Sigmoid colon (tissue), 7 donors: Measurements from ENCODE around the gene IL20RA. TPM values are rescaled to one million over a fixed set of nuclear protein-coding genes. Genes with fewer than 3 reads are reported as not detected.

ENCODE experiments used
- DNase-seq: peaks from one replicate; pipeline ENCODE4 v3.0.0-alpha.2; 2019
- H3K27ac ChIP-seq, 4 donors: fragments of 200-600 bp; sonication (generic); one replicate each; pipeline ENCODE4 v1.5.1; 2016 to 2019; ENCODE audit warnings: mild to moderate bottlenecking in 1 of 4
- H3K27me3 ChIP-seq, 3 donors: fragments of 200-600 bp; sonication (generic); one replicate each; pipeline ENCODE4 v1.5.1; 2019; ENCODE audit warnings: mild to moderate bottlenecking in 1 of 3
- H3K36me3 ChIP-seq, 4 donors: fragments of 200-600 bp; sonication (generic); one replicate each; pipeline ENCODE4 v1.5.1; 2016 to 2019
- H3K4me1 ChIP-seq, 4 donors: fragments of 200-600 bp; sonication (generic); one replicate each; pipeline ENCODE4 v1.5.1; 2017 to 2019
- H3K4me3 ChIP-seq, 4 donors: fragments of 200-600 bp; sonication (generic); one replicate each; pipeline ENCODE4 v1.5.1; 2017 to 2019; ENCODE audit warnings: mild to moderate bottlenecking in 2 of 4, moderate library complexity in 1 of 4
- H3K9me3 ChIP-seq, 4 donors: fragments of 200-600 bp in 3 of 4; sonication (generic) in 3 of 4; one replicate each; pipeline versions ENCODE4 v1.5.1 to v1.6.1; 2013 to 2019
- EP300 ChIP-seq, 4 donors: sonication (generic); formaldehyde crosslinking; IDR thresholded peaks; one replicate each; pipeline ENCODE4 v1.6.1; 2017; ENCODE audit warnings: antibody characterized with exemption in 4 of 4
- POLR2A ChIP-seq, 2 donors: fragments of 450-650 bp; IDR thresholded peaks; one replicate each; pipeline ENCODE4 v1.6.1; 2016; ENCODE audit warnings: antibody characterized with exemption in 2 of 2, mild to moderate bottlenecking in 2 of 2, moderate library complexity in 2 of 2
- POLR2AphosphoS5 ChIP-seq, 4 donors: sonication (generic); formaldehyde crosslinking; IDR thresholded peaks; one replicate each; pipeline ENCODE4 v1.6.1; 2017; ENCODE audit warnings: antibody characterized with exemption in 4 of 4
- WGBS, 2 donors: extraction: QIAGEN DNeasy Blood & Tissue Kit; methylation state at CpG; one replicate each; pipeline ENCODE4 v1.1.7; 2013; 5-methylcytosine and 5-hydroxymethylcytosine counted together
- intact Hi-C: fragments of 100-400 bp; cut with DNase I; formaldehyde crosslinking; loops from one replicate; pipeline ENCODE4 v1.15.1; 2023
- polyA plus RNA-seq, 3 donors: library from polyadenylated mRNA; stranded (reverse); fragments of 200-250 nt; gene quantifications; one replicate each; pipeline ENCODE4 v1.2.3, GENCODE V29; 2013
- total RNA-seq, 4 donors: library from RNA; depleted of rRNA; stranded (reverse); fragments of >200 nt; gene quantifications; one replicate each; pipeline ENCODE4 v1.1.0, GENCODE V29; 2016
- TF ChIP-seq, protein P1 (sequence below), 4 experiments: fragments of 450-650 bp in 3 of 4; fragments of 200-600 bp in 1 of 4; IDR thresholded peaks; one replicate each; pipeline ENCODE4 v1.5.1; 2016 to 2019; ENCODE audit warnings: antibody characterized with exemption in 4 of 4, mild to moderate bottlenecking in 3 of 4, moderate library complexity in 2 of 4
- donor health status: healthy with polysubstance abuse.
- donor health status: Bipolar disorder and iron deficiency.
- donor health status: healthy.

The IL20RA gene
- total and polyA plus RNA-seq, 7 donors = 0.28 to 7.2 (median 1.8) TPM

DNA sequence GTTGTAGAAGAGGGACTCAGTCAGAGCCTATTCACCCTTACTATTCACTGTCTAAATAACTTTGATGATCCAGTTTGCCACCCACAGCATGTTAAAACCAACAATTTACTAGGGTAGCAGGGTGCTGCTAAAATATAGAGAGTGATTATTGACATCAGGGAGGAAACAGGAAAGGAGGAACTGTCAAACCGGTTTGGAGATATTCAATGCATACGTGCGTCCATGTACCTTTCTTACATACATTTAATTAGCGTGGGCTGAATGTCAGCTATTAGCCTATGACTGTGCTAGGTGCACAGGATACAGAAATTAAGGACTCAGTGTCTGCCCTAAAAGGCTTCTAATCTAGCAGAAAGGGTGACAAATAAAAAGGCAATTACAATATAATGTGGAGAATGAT is 57.2 kb downstream of the IL20RA start:
- no peak overlapping the region for H3K27ac ChIP-seq
- H3K4me3 ChIP-seq = no peak overlapping the region
- H3K9me3 ChIP-seq = no peaks in the 10 kb centered on the region
- peaks cover 5 to 32% (median 7%) of the 10 kb centered on the region in 3 donors for H3K27me3 ChIP-seq
- TF ChIP-seq, protein P1, sequence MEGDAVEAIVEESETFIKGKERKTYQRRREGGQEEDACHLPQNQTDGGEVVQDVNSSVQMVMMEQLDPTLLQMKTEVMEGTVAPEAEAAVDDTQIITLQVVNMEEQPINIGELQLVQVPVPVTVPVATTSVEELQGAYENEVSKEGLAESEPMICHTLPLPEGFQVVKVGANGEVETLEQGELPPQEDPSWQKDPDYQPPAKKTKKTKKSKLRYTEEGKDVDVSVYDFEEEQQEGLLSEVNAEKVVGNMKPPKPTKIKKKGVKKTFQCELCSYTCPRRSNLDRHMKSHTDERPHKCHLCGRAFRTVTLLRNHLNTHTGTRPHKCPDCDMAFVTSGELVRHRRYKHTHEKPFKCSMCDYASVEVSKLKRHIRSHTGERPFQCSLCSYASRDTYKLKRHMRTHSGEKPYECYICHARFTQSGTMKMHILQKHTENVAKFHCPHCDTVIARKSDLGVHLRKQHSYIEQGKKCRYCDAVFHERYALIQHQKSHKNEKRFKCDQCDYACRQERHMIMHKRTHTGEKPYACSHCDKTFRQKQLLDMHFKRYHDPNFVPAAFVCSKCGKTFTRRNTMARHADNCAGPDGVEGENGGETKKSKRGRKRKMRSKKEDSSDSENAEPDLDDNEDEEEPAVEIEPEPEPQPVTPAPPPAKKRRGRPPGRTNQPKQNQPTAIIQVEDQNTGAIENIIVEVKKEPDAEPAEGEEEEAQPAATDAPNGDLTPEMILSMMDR (IDR thresholded peaks at IDR 0.05) = no peak
- no peak for TF ChIP-seq POLR2A (IDR thresholded peaks at IDR 0.05)
- TF ChIP-seq EP300 (IDR thresholded peaks at IDR 0.05) = no peak
- TF ChIP-seq POLR2AphosphoS5 (IDR thresholded peaks at IDR 0.05) = no peak
- DNase-seq = no peak
- H3K4me1 ChIP-seq = peaks cover 0 to 13% (median 11%) of the 10 kb centered on the region in 4 donors
- WGBS, 2 donors = 22 to 56% methylated on average over 4 of the region's 4 CpGs
- H3K36me3 ChIP-seq = no peaks in the 10 kb centered on the region
- intact Hi-C loops = no loop called here

DNA sequence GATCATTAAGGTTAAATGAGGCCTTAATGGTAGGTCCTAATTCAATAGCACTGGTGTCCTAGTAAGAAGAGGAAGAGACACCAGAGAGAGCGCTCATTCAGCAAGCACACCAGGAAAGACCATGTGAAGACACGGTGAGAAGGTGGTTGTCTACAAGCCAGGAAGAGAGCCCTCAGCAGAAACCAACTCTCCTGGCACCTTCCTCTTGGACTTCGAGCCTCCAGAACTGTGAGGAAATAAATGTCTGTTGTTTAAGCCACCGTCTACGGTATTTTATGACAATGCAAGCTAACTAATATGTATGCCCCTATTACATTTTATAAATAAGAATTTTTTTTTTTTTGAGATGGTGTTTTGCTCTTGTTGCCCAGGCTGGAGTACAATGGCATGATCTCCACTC is 59.3 kb downstream of the IL20RA start:
- WGBS, 2 donors = 42 to 77% methylated on average over 5 of the region's 5 CpGs
- TF ChIP-seq, protein P1 (IDR thresholded peaks at IDR 0.05) = no peak
- TF ChIP-seq EP300 (IDR thresholded peaks at IDR 0.05) (no peak), POLR2AphosphoS5 (IDR thresholded peaks at IDR 0.05) (no peak), POLR2A (IDR thresholded peaks at IDR 0.05) (no peak)
- Histone ChIP-seq H3K36me3 (no peaks in the 10 kb centered on the region), H3K27me3 (peaks cover 5 to 15% (median 7%) of the 10 kb centered on the region in 3 donors), H3K9me3 (no peaks in the 10 kb centered on the region), H3K4me1 (peaks cover 0 to 13% (median 10%) of the 10 kb centered on the region in 4 donors), H3K27ac (no peak overlapping the region), H3K4me3 (no peak overlapping the region)
- intact Hi-C loops = no loop called here
- no peak for DNase-seq

DNA sequence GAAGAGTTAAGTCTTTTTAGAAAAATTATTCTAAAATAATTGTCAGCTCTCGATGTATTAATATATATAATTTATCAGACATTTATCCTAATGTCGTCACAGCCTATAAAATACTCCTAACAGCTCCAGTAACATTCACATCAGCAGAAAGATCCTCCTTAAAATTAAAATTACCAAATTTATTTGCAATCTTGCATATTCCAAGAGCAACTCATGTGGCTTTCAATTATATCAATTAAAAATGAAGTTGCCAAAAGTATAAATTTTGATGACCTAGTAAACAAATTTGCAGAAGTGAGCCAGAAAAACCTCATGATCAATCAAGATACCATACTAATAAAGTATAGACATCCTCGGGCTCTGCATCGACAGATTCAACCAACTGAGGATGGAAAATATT is 60.2 kb downstream of the IL20RA start:
- TF ChIP-seq POLR2A (IDR thresholded peaks at IDR 0.05) = no peak
- TF ChIP-seq, protein P1 (IDR thresholded peaks at IDR 0.05) = no peak
- no peak for TF ChIP-seq EP300 (IDR thresholded peaks at IDR 0.05)
- no peak for TF ChIP-seq POLR2AphosphoS5 (IDR thresholded peaks at IDR 0.05)
- H3K36me3 ChIP-seq = no peaks in the 10 kb centered on the region
- intact Hi-C loops = no loop called here
- DNase-seq = no peak
- H3K4me1 ChIP-seq = peaks cover 0 to 4% (median 2%) of the 10 kb centered on the region in 4 donors
- peaks cover 0 to 6% (median under 1%) of the 10 kb centered on the region in 3 donors for H3K27me3 ChIP-seq
- WGBS, 2 donors = 92 to 93% methylated on average over 4 of the region's 4 CpGs
- H3K9me3 ChIP-seq = no peaks in the 10 kb centered on the region
- no peak overlapping the region for H3K27ac ChIP-seq
- H3K4me3 ChIP-seq = no peak overlapping the region

DNA sequence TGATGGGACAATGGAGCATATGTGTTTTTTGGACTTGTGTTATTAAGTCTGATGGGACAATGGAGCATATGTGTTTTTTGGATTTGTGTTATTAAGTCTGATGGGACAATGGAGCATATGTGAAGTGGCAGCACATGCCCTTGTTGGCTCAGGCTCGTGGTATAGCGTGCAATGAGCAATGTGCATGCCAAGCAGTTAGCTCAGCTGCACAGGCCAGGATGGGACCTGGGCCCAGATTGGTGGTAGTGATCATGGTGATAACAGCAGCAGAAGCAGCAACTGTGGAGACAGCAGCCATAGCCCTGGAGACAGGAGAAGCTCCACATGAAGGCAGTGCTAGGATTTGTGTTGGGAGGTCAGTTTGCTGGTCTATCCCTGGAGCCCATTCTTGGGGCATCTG is 61.1 kb downstream of the IL20RA start:
- Histone ChIP-seq H3K4me1 (no peaks in the 10 kb centered on the region), H3K36me3 (no peaks in the 10 kb centered on the region), H3K27me3 (no peaks in the 10 kb centered on the region), H3K27ac (no peak overlapping the region), H3K9me3 (no peaks in the 10 kb centered on the region), H3K4me3 (no peak overlapping the region)
- 72 to 84% methylated on average over 2 of the region's 2 CpGs for WGBS, 2 donors
- DNase-seq = no peak
- no peak for TF ChIP-seq POLR2A (IDR thresholded peaks at IDR 0.05)
- intact Hi-C loops = no loop called here

DNA sequence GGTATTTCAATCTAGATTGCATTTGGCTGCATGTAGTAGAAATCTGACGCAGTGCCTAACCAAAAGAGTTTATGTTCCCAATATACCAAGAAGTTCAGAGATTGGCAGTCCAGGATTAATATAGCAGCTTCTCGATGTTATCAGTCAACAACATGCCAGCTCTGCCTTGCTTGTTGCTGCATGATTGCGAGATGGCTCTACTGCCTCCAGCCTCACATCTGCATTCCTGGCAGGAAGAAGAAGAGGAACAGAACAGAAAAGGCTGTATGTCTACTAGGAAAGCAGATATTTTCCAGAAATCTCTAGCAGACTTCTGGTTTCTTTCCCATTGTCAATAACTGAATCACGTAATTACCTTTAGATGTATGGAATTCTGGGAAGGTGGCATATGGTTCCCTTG is 61.8 kb downstream of the IL20RA start:
- TF ChIP-seq POLR2AphosphoS5 (IDR thresholded peaks at IDR 0.05) = no peak
- TF ChIP-seq EP300 (IDR thresholded peaks at IDR 0.05) = no peak
- TF ChIP-seq, protein P1 (IDR thresholded peaks at IDR 0.05) = no peak
- TF ChIP-seq POLR2A (IDR thresholded peaks at IDR 0.05) = no peak
- no peak overlapping the region for H3K27ac ChIP-seq
- no peaks in the 10 kb centered on the region for H3K9me3 ChIP-seq
- no peaks in the 10 kb centered on the region for H3K4me1 ChIP-seq
- 91 to 94% methylated on average over 4 of the region's 4 CpGs for WGBS, 2 donors
- no peak for DNase-seq
- intact Hi-C loops = no loop called here
- no peaks in the 10 kb centered on the region for H3K27me3 ChIP-seq
- no peaks in the 10 kb centered on the region for H3K36me3 ChIP-seq
- H3K4me3 ChIP-seq = no peak overlapping the region
